ENCODE measurements around the gene PLXNC1.

DNA sequence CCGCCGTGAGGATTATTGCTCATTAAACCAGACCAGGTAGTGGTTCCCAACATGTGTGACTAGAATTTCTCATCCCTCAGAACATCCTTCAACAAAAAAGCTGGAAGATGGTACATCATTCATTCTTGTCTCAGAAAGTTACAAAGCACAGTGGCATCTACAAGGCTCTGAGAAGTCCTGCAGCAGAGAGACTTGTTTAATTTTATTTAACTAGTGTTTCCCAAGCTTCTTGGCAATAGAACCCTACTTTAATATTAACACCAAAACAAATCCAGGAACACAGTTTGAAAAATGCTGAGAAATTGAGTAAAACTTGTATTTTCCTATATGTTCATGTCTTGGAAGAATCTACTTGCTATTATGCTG is 54.8 kb downstream of the PLXNC1 start:
- TF ChIP-seq, protein P1, sequence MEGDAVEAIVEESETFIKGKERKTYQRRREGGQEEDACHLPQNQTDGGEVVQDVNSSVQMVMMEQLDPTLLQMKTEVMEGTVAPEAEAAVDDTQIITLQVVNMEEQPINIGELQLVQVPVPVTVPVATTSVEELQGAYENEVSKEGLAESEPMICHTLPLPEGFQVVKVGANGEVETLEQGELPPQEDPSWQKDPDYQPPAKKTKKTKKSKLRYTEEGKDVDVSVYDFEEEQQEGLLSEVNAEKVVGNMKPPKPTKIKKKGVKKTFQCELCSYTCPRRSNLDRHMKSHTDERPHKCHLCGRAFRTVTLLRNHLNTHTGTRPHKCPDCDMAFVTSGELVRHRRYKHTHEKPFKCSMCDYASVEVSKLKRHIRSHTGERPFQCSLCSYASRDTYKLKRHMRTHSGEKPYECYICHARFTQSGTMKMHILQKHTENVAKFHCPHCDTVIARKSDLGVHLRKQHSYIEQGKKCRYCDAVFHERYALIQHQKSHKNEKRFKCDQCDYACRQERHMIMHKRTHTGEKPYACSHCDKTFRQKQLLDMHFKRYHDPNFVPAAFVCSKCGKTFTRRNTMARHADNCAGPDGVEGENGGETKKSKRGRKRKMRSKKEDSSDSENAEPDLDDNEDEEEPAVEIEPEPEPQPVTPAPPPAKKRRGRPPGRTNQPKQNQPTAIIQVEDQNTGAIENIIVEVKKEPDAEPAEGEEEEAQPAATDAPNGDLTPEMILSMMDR (IDR thresholded peaks at IDR 0.05): no peak
- TF ChIP-seq POLR2A (IDR thresholded peaks at IDR 0.05): no peak
